ENCODE data around the gene CTAGE9. TPM values are rescaled to one million over a fixed set of nuclear protein-coding genes. Genes with fewer than 3 reads are reported as not detected.
"Not testable (repeated sequence)": the region's sequence is repeated elsewhere in the genome, so short reads cannot be mapped to it uniquely, and the experiment has no call there.

CTAGE9 gene
- total RNA-seq, 1 donor: not detected

DNA sequence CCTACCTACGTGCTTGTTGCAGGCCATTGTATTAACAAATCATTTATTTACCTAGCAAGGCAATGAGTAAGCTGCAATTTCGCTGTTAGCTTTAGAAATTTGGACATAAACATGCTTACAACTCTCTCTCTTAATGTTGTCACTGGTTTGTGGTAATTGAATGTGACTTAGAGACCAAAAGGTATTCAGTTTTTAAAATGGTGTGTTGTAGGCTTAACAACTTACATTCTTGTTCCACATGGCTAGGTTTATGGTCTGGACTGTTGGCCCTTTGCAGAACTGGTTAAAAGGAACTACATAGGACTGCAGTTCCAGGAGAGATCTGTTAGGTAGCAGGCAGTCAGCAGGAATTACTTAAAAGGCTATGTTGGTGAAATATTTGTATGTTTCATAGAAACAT, 10.3 kb upstream of the CTAGE9 start:
- Histone ChIP-seq H2AFZ (ENCODE audit: low read length) (peak overlapping the region; percentile 25), H3K4me3 (ENCODE audit: insufficient read depth, low read length) (no peak overlapping the region), H3K79me2 (ENCODE audit: insufficient read depth, low read length) (no peaks in the 10 kb centered on the region), H3K4me2 (ENCODE audit: insufficient read depth, low read length) (no peak overlapping the region), H3K27me3 (ENCODE audit: insufficient read depth, low read length) (no peaks in the 10 kb centered on the region), H4K20me1 (ENCODE audit: insufficient read depth, low read length) (no peaks in the 10 kb centered on the region), H3K9me3 (ENCODE audit: low read depth, low read length) (no peaks in the 10 kb centered on the region), H3K36me3 (ENCODE audit: insufficient read depth, low read length) (no peaks in the 10 kb centered on the region), H3K4me1 (ENCODE audit: insufficient read depth, low read length) (no peaks in the 10 kb centered on the region), H3K27ac (ENCODE audit: low read depth, low read length) (no peak overlapping the region)
- no peak for DNase-seq (ENCODE audit: insufficient read length, low spot score, missing footprints)
- TF ChIP-seq, protein P1, sequence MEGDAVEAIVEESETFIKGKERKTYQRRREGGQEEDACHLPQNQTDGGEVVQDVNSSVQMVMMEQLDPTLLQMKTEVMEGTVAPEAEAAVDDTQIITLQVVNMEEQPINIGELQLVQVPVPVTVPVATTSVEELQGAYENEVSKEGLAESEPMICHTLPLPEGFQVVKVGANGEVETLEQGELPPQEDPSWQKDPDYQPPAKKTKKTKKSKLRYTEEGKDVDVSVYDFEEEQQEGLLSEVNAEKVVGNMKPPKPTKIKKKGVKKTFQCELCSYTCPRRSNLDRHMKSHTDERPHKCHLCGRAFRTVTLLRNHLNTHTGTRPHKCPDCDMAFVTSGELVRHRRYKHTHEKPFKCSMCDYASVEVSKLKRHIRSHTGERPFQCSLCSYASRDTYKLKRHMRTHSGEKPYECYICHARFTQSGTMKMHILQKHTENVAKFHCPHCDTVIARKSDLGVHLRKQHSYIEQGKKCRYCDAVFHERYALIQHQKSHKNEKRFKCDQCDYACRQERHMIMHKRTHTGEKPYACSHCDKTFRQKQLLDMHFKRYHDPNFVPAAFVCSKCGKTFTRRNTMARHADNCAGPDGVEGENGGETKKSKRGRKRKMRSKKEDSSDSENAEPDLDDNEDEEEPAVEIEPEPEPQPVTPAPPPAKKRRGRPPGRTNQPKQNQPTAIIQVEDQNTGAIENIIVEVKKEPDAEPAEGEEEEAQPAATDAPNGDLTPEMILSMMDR (IDR thresholded peaks at IDR 0.05; ENCODE audit: extremely low read depth, low read depth, low read length): no peak

DNA sequence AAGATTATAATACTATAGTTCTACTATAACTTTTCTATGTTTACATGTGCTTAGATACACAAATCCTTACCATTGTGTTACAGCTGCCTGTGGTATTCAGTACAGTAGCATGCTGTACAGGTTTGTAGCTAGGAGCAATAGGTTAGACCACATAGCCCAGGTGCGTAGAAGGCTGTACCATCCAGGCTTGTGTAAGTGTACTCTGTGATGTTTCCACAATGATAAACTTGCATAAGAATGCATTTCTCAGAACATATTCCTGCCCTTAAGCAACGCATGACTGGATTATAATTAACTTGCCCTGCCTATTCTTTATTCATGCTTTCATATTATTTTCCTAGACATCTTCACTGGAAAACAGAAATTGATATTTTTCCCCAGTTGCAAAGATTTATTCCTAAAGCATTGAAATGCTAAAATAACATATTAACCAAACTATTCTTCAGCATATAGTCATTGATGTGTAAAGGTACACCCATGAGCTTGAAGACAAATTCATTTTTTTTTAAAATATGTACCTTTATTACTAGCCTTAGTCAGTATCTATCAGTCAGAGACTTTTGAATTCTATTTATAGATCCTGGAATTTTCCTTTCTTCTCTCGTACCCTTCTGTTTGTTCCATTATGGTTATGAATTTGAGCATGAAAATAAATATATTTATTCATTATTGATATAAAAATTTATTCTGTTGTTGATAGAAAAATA, 7.2 kb upstream of the CTAGE9 start:
- no peak overlapping the region for H3K27ac ChIP-seq (ENCODE audit: low read depth, low read length)
- H3K36me3 ChIP-seq (ENCODE audit: insufficient read depth, low read length): no peaks in the 10 kb centered on the region
- no peak overlapping the region for H3K4me2 ChIP-seq (ENCODE audit: insufficient read depth, low read length)
- H2AFZ ChIP-seq (ENCODE audit: low read length): no peak overlapping the region
- no peaks in the 10 kb centered on the region for H3K27me3 ChIP-seq (ENCODE audit: insufficient read depth, low read length)
- no peaks in the 10 kb centered on the region for H4K20me1 ChIP-seq (ENCODE audit: insufficient read depth, low read length)
- H3K4me1 ChIP-seq (ENCODE audit: insufficient read depth, low read length): no peaks in the 10 kb centered on the region
- no peak for DNase-seq (ENCODE audit: insufficient read length, low spot score, missing footprints)
- no peaks in the 10 kb centered on the region for H3K79me2 ChIP-seq (ENCODE audit: insufficient read depth, low read length)
- H3K4me3 ChIP-seq (ENCODE audit: insufficient read depth, low read length): no peak overlapping the region
- TF ChIP-seq, protein P1 (IDR thresholded peaks at IDR 0.05; ENCODE audit: extremely low read depth, low read depth, low read length): no peak
- no peaks in the 10 kb centered on the region for H3K9me3 ChIP-seq (ENCODE audit: low read depth, low read length)

DNA sequence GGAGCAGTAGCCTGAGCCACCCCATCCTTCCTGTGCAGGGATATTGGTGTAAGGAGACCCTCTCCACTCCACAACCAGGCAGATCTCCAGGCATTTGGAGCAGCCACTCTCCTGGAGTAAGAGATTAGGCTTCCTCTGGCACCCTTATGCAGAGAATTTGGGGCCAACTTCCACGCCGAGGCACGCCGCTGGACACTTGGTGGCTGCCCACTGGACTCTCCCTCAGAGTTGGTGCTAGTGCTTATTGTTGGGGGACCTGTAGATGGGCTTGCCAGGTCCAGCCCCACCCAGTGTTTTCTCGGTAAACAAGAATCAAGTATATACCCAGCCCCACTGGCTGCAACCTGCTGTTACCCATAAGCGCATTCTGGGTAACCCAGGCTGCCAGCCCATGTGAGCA, 4.8 kb upstream of the CTAGE9 start:
- not testable (repeated sequence) for H3K4me2 ChIP-seq (ENCODE audit: insufficient read depth, low read length); H2AFZ ChIP-seq (ENCODE audit: low read length); H3K4me1 ChIP-seq (ENCODE audit: insufficient read depth, low read length); H4K20me1 ChIP-seq (ENCODE audit: insufficient read depth, low read length); H3K27ac ChIP-seq (ENCODE audit: low read depth, low read length); H3K9me3 ChIP-seq (ENCODE audit: low read depth, low read length); H3K27me3 ChIP-seq (ENCODE audit: insufficient read depth, low read length); H3K36me3 ChIP-seq (ENCODE audit: insufficient read depth, low read length); DNase-seq (ENCODE audit: insufficient read length, low spot score, missing footprints); H3K79me2 ChIP-seq (ENCODE audit: insufficient read depth, low read length); H3K4me3 ChIP-seq (ENCODE audit: insufficient read depth, low read length)

DNA sequence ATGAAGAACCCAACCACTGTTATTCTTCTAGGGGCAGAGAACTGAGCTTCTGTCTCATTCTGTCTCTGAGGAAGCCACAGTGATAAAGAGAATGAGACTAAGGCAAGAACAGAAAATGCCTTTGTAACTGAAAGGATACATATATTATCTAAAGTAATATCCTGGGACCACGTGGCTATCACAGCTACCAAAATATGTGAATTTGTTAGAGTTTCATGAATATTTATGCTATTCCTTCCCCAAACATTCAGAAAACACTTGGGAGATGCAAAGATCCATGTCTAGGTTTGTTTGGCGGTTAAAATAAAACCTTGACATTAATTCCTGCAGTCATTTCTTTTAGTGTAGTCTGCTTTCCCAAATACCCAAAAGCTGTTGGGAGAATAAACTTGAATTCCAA, 6.9 kb downstream of the CTAGE9 start:
- H3K4me1 ChIP-seq (ENCODE audit: insufficient read depth, low read length); H3K4me2 ChIP-seq (ENCODE audit: insufficient read depth, low read length); DNase-seq (ENCODE audit: insufficient read length, low spot score, missing footprints); H3K27ac ChIP-seq (ENCODE audit: low read depth, low read length); H3K9me3 ChIP-seq (ENCODE audit: low read depth, low read length); H3K4me3 ChIP-seq (ENCODE audit: insufficient read depth, low read length); H4K20me1 ChIP-seq (ENCODE audit: insufficient read depth, low read length); H3K79me2 ChIP-seq (ENCODE audit: insufficient read depth, low read length); H3K27me3 ChIP-seq (ENCODE audit: insufficient read depth, low read length); H2AFZ ChIP-seq (ENCODE audit: low read length); H3K36me3 ChIP-seq (ENCODE audit: insufficient read depth, low read length): not testable (repeated sequence)

DNA sequence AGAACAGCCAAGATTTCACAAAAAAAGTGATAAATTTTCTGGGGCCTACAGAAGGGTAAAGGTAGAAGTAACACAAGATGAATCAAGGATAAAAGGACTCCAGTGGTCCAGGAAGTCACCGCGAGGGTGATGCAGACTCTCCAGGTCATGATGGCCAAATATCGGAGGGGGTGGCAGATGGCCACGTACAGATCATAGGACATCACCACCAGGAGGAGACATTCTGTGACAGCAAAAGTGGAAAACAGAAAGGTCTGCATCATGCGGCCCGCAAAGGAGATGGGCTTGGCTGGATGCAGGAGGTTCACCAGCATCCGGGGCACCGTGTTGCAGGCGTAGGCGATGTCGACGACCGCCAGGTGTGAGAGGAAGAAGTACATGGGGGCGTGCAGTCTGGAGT, 10.0 kb downstream of the CTAGE9 start:
- not testable (repeated sequence) for H3K79me2 ChIP-seq (ENCODE audit: insufficient read depth, low read length); H3K4me1 ChIP-seq (ENCODE audit: insufficient read depth, low read length); H3K27me3 ChIP-seq (ENCODE audit: insufficient read depth, low read length); H3K36me3 ChIP-seq (ENCODE audit: insufficient read depth, low read length); H2AFZ ChIP-seq (ENCODE audit: low read length); H3K27ac ChIP-seq (ENCODE audit: low read depth, low read length); DNase-seq (ENCODE audit: insufficient read length, low spot score, missing footprints); H3K9me3 ChIP-seq (ENCODE audit: low read depth, low read length); H3K4me2 ChIP-seq (ENCODE audit: insufficient read depth, low read length); H4K20me1 ChIP-seq (ENCODE audit: insufficient read depth, low read length); H3K4me3 ChIP-seq (ENCODE audit: insufficient read depth, low read length)
